H1 (cell line): ENCODE data around the gene LRWD1.
"Not testable (repeated sequence)": the region's sequence is repeated elsewhere in the genome, so short reads cannot be mapped to it uniquely, and the experiment has no call there.

Source experiments
- CTCF ChIP-seq, 3 experiments: IDR thresholded peaks; 1 replicate in 2 of 3; 2 replicates in 1 of 3; pipeline versions ENCODE4 v1.5.1 to v1.6.1; 2011; ENCODE audit warnings: low read length in 3 of 3, mild to moderate bottlenecking in 3 of 3, inconsistent platforms in 2 of 3, low read depth in 1 of 3, moderate library complexity in 1 of 3; ENCODE audit not compliant: insufficient read depth in 1 of 3; ENCODE audit errors: control extremely low read depth in 1 of 3
- EP300 ChIP-seq, 2 experiments: IDR thresholded peaks; 1 replicate in 1 of 2; 2 replicates in 1 of 2; pipeline ENCODE4 v1.6.1; 2011 to 2012; ENCODE audit warnings: low read depth in 2 of 2, low read length in 2 of 2, mild to moderate bottlenecking in 2 of 2, borderline replicate concordance in 1 of 2, inconsistent platforms in 1 of 2, moderate library complexity in 1 of 2
- GABPA ChIP-seq: IDR thresholded peaks from 2 replicates; pipeline ENCODE4 v1.6.1; 2011; ENCODE audit warnings: mild to moderate bottlenecking, low read length, moderate library complexity, borderline replicate concordance; ENCODE audit not compliant: insufficient read depth
- HDAC2 ChIP-seq, 2 experiments: fragments of 300-600 bp in 1 of 2; sonication (generic) in 1 of 2; IDR thresholded peaks; 2 replicates each; pipeline ENCODE4 v1.6.1; 2011 to 2012; ENCODE audit warnings: low read depth in 2 of 2, low read length in 2 of 2, mild to moderate bottlenecking in 2 of 2, moderate library complexity in 2 of 2, borderline replicate concordance in 1 of 2, inconsistent platforms in 1 of 2
- KDM1A ChIP-seq: fragments of 200-600, 300-600 bp; sonication (generic); IDR thresholded peaks from 2 replicates; pipeline ENCODE4 v1.7.1; 2016; ENCODE audit warnings: mild to moderate bottlenecking, low read length, borderline replicate concordance
- POLR2A ChIP-seq, 2 experiments: IDR thresholded peaks; 1 replicate in 1 of 2; 2 replicates in 1 of 2; pipeline ENCODE4 v1.6.1; 2011; ENCODE audit warnings: low read depth in 2 of 2, low read length in 2 of 2, mild to moderate bottlenecking in 2 of 2; ENCODE audit errors: control extremely low read depth in 1 of 2
- POLR2AphosphoS5 ChIP-seq: IDR thresholded peaks from 2 replicates; pipeline ENCODE4 v1.6.1; 2011; ENCODE audit warnings: low read depth, low read length
- RFX5 ChIP-seq: IDR thresholded peaks from 2 replicates; pipeline ENCODE4 v1.6.1; 2011; ENCODE audit warnings: low read depth, low read length, improper control_type of control experiment, borderline replicate concordance
- RNF2 ChIP-seq: fragments of 200-900, 300-1000 bp; sonication (generic); IDR thresholded peaks from 2 replicates; pipeline ENCODE4 v1.7.1; 2016; ENCODE audit warnings: borderline replicate concordance, low read depth, mild to moderate bottlenecking, antibody characterized with exemption, low read length; ENCODE audit not compliant: poor library complexity, severe bottlenecking; ENCODE audit errors: missing control alignments
- TBP ChIP-seq: IDR thresholded peaks from 2 replicates; pipeline ENCODE4 v1.6.1; 2011; ENCODE audit warnings: low read depth, low read length, improper control_type of control experiment
- TEAD4 ChIP-seq: IDR thresholded peaks from 2 replicates; pipeline ENCODE4 v1.6.1; 2012; ENCODE audit warnings: low read depth, low read length, inconsistent platforms, mixed read lengths

GRCh38 chr7:102481962-102482361, 17.2 kb downstream of the LRWD1 start:
- TF ChIP-seq KDM1A; EP300 (IDR thresholded peaks at IDR 0.05; ENCODE audit: borderline replicate concordance in 1 of 2, low read depth in 2 of 2, low read length in 2 of 2); POLR2A (IDR thresholded peaks at IDR 0.05; ENCODE audit: control extremely low read depth in 1 of 2, low read depth in 2 of 2, low read length in 2 of 2); CTCF (IDR thresholded peaks at IDR 0.05; ENCODE audit: control extremely low read depth in 1 of 3, insufficient read depth in 1 of 3, low read depth in 1 of 3, low read length in 3 of 3); TBP; GABPA; RFX5; TEAD4; HDAC2 (IDR thresholded peaks at IDR 0.05; ENCODE audit: borderline replicate concordance in 1 of 2, low read depth in 2 of 2, low read length in 2 of 2); POLR2AphosphoS5; RNF2: not testable (repeated sequence)
